ENCODE measurements around the gene CHSY1. TPM values are rescaled to one million over a fixed set of nuclear protein-coding genes. Genes with fewer than 3 reads are reported as not detected.

CHSY1 gene
- total RNA-seq, 1 donor from 2014 or later: 46.7 TPM

DNA sequence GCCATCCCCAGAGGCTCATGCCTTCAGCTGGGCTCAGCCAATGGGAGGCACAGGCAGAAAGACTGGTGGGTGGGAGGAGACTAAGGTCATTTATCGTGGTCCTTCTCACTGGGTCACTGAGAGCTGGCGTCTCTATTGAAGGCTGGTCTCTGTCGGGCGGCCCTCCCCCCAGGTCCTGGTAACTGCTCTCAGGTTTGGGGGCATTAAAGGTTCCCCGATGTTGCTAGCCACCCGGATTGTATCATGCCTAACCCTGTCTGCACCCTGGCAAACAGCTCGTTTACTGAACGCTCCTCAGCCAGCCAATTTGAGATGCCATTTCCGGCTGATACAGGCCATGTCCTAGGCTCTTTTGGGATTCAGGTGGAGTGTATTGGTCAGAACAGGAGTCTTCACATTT is 14.9 kb upstream of the CHSY1 start:
- Mint-ChIP-seq H3K36me3 (ENCODE audit: low read depth) (peaks cover 16% of the 10 kb centered on the region), H3K27ac (ENCODE audit: unreplicated experiment) (no peak overlapping the region), H3K4me1 (no peaks in the 10 kb centered on the region), H3K4me3 (peak overlapping the region; percentile 27), H3K27me3 (ENCODE audit: low read depth) (peaks cover 7% of the 10 kb centered on the region), H3K9me3 (no peaks in the 10 kb centered on the region)
- no peak for DNase-seq (ENCODE audit: low read depth, low spot score)
- TF ChIP-seq, protein P1, sequence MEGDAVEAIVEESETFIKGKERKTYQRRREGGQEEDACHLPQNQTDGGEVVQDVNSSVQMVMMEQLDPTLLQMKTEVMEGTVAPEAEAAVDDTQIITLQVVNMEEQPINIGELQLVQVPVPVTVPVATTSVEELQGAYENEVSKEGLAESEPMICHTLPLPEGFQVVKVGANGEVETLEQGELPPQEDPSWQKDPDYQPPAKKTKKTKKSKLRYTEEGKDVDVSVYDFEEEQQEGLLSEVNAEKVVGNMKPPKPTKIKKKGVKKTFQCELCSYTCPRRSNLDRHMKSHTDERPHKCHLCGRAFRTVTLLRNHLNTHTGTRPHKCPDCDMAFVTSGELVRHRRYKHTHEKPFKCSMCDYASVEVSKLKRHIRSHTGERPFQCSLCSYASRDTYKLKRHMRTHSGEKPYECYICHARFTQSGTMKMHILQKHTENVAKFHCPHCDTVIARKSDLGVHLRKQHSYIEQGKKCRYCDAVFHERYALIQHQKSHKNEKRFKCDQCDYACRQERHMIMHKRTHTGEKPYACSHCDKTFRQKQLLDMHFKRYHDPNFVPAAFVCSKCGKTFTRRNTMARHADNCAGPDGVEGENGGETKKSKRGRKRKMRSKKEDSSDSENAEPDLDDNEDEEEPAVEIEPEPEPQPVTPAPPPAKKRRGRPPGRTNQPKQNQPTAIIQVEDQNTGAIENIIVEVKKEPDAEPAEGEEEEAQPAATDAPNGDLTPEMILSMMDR (conservative IDR thresholded peaks at IDR 0.05): no peak

DNA sequence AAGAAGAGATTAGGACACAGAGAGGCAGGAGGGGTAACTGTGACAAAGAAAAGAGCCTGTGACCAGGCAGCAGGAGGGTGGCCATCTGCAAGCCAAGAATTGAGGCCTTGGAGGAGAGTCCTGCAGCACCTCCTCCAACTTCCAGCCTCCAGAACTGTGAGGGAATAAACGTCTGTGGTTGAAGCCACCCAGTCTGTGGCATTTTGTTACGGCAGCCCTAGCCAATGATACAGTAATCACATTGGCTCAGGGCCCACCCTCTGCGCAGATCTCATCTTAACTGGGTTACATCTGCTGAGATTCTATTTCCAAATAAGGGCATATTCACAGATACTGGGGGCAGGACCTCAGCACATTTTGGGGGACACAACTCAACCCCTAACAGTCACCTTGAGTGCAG is 14.2 kb upstream of the CHSY1 start:
- DNase-seq (ENCODE audit: low read depth, low spot score): no peak
- peak overlapping the region; percentile 8 for H3K27ac Mint-ChIP-seq (ENCODE audit: unreplicated experiment)
- peaks cover 13% of the 10 kb centered on the region for H3K36me3 Mint-ChIP-seq (ENCODE audit: low read depth)

DNA sequence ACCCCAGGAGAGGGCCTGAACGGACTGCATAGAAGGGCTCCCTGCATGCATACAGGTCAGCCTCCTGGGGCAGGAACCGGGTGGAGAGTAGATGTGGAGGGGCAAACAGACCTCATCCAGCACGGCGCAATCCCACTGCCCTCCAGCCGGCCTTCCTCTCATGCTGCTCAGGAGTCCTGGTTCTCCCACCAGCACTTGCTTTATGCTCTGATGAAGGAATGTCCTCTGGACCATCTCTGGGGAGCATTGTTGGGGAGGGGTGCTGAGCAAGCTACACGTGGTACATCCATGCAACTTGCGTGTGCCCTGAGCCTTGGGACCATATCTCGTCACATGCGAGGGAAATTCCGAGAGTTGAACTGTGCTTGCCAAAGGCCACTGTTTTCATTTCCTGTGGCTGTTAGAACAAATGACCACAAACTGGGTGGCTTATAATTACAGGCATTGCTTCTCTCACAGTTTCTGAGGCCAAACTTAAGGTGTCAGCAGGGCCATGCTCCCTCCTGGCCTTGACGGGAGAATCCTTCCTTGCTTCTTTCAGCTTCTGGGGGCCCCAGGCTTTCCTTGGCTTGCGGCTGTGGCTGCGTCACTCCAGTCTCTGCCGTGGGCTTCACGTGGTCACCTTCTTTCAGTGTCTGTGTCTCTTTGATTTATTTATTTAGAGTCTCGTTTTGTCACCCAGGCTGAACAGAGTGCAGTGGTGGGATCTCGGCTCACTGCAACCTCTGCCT is 13.2 kb upstream of the CHSY1 start:
- peaks cover 8% of the 10 kb centered on the region for H3K27me3 Mint-ChIP-seq (ENCODE audit: low read depth)
- no peaks in the 10 kb centered on the region for H3K4me1 Mint-ChIP-seq
- TF ChIP-seq, protein P1 (conservative IDR thresholded peaks at IDR 0.05): no peak
- peaks cover 9% of the 10 kb centered on the region for H3K36me3 Mint-ChIP-seq (ENCODE audit: low read depth)
- H3K4me3 Mint-ChIP-seq: no peak overlapping the region
- no peak for DNase-seq (ENCODE audit: low read depth, low spot score)
- H3K9me3 Mint-ChIP-seq: no peaks in the 10 kb centered on the region
- no peak overlapping the region for H3K27ac Mint-ChIP-seq (ENCODE audit: unreplicated experiment)

More for the DNA sequence above, 14.2 kb upstream of the CHSY1 start:
- TF ChIP-seq, protein P1 (conservative IDR thresholded peaks at IDR 0.05): no peak
- Mint-ChIP-seq H3K27me3 (ENCODE audit: low read depth) (peaks cover 7% of the 10 kb centered on the region), H3K9me3 (no peaks in the 10 kb centered on the region), H3K4me1 (no peaks in the 10 kb centered on the region), H3K4me3 (peak overlapping the region; percentile 8)

DNA sequence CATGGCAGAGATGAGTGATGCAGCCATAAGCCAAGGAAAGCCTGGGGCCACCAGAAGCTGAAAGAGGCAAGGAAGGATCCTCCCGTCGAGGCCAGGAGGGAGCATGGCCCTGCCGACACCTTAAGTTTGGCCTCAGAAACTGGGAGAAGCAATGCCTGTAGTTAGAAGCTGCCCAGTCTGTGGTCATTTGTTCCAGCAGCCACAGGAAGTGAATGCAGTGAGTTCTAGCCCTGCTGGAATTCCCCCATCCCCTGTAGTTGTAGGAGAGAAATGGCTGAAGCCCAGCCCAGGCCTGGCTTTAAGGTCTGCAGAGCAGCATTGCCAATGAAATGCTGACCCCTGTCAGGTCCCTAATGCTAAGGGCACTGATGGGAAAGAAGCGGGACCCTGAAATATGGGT is 12.2 kb upstream of the CHSY1 start:
- H3K27me3 Mint-ChIP-seq (ENCODE audit: low read depth): peaks cover 14% of the 10 kb centered on the region
- H3K4me3 Mint-ChIP-seq: no peak overlapping the region
- H3K36me3 Mint-ChIP-seq (ENCODE audit: low read depth): peaks cover 3% of the 10 kb centered on the region
- H3K4me1 Mint-ChIP-seq: peaks cover 5% of the 10 kb centered on the region
- no peaks in the 10 kb centered on the region for H3K9me3 Mint-ChIP-seq
- no peak overlapping the region for H3K27ac Mint-ChIP-seq (ENCODE audit: unreplicated experiment)
- no peak for DNase-seq (ENCODE audit: low read depth, low spot score)
- TF ChIP-seq, protein P1 (conservative IDR thresholded peaks at IDR 0.05): no peak

DNA sequence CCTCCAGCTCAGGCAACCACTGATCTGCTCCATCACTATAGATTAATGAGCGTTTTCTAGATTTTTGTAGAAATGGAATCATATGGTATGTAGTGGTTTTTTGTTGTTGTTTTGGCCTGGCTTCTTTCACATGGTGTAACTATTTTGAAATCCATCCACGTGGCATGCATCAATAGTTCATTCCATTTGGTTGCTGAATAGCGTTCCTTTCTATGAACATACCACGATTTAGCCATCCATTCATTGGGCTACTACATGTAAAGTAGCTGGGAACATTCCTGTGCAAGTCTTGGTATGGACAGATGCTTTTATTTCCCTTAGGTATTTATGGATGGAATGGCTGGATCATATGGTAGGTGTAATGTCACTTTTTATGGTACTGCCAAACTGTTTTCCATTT is 10.7 kb upstream of the CHSY1 start:
- peaks cover 18% of the 10 kb centered on the region for H3K27me3 Mint-ChIP-seq (ENCODE audit: low read depth)
- TF ChIP-seq, protein P1 (conservative IDR thresholded peaks at IDR 0.05): no peak

More for the DNA sequence above, 10.7 kb upstream of the CHSY1 start:
- H3K4me3 Mint-ChIP-seq: no peak overlapping the region
- H3K4me1 Mint-ChIP-seq: peaks cover 17% of the 10 kb centered on the region
- H3K27ac Mint-ChIP-seq (ENCODE audit: unreplicated experiment): no peak overlapping the region
- DNase-seq (ENCODE audit: low read depth, low spot score): no peak
- H3K9me3 Mint-ChIP-seq: no peaks in the 10 kb centered on the region
- H3K36me3 Mint-ChIP-seq (ENCODE audit: low read depth): no peaks in the 10 kb centered on the region
